ENCODE data around the gene MAN2C1.

- TF ChIP-seq, protein P1, sequence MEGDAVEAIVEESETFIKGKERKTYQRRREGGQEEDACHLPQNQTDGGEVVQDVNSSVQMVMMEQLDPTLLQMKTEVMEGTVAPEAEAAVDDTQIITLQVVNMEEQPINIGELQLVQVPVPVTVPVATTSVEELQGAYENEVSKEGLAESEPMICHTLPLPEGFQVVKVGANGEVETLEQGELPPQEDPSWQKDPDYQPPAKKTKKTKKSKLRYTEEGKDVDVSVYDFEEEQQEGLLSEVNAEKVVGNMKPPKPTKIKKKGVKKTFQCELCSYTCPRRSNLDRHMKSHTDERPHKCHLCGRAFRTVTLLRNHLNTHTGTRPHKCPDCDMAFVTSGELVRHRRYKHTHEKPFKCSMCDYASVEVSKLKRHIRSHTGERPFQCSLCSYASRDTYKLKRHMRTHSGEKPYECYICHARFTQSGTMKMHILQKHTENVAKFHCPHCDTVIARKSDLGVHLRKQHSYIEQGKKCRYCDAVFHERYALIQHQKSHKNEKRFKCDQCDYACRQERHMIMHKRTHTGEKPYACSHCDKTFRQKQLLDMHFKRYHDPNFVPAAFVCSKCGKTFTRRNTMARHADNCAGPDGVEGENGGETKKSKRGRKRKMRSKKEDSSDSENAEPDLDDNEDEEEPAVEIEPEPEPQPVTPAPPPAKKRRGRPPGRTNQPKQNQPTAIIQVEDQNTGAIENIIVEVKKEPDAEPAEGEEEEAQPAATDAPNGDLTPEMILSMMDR (IDR thresholded peaks at IDR 0.05), result no peak
- no peak for TF ChIP-seq POLR2A (IDR thresholded peaks at IDR 0.05)
These were observed 14.8 kb downstream of the MAN2C1 start for GRCh38 chr15:75353604-75354003.

Measured in body of pancreas (tissue), 4 donors.